ENCODE measurements around the gene RGS2. TPM values are rescaled to one million over a fixed set of nuclear protein-coding genes. Genes with fewer than 3 reads are reported as not detected.

The RGS2 gene
- total RNA-seq, 1 experiment from 2014 or later = 0.50 TPM

DNA sequence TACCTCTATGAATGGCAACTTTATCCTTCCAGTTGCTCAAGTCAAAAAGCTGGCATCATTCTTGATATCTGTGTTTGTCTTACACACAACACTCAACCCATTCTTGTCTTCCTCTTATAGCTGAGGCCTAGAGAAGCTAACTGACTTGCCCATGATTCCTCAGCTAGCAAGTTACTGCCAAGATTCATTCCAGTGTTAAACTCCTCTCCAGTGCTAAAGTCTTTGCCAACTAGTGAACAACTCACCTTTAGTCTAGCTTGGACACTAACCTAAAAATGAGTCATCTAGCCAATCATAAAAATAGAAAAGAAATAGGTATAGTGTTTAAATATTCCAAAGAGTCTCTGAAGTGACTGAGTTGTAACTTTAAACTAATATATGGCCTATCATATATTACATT, 45.6 kb upstream of the RGS2 start:
- Histone ChIP-seq H3K9me3 (ENCODE audit: insufficient read depth, low read depth) (0 out of 2 replicates have a peak, but pooled peaks cover 3% of the 10 kb centered on the region), H3K9me2 (ENCODE audit: insufficient read depth) (no peaks in the 10 kb centered on the region), H3K4me2 (no peak overlapping the region), H3K27me3 (ENCODE audit: insufficient read depth, low read depth) (no peaks in the 10 kb centered on the region), H3K79me2 (ENCODE audit: low read depth) (no peaks in the 10 kb centered on the region), H3K4me1 (replicated peaks; ENCODE audit: insufficient read depth) (peaks cover 6% of the 10 kb centered on the region; the same call in 1 of the 2 replicates), H3K36me3 (ENCODE audit: low read depth) (no peaks in the 10 kb centered on the region), H4K20me1 (ENCODE audit: insufficient read depth) (no peaks in the 10 kb centered on the region), H3K4me3 (no peak overlapping the region), H3F3A (ENCODE audit: insufficient read depth, low read depth) (no peaks in the 10 kb centered on the region), H3K27ac (no peak overlapping the region), H2AFZ (no peak overlapping the region)
- ChIA-PET POLR2A (ENCODE audit: unreplicated experiment) (interaction anchor here (0.6 kb wide), 1 partner anchor 26 kb away, joined by 6 read pairs; no protein-coding TSS in a partner anchor), CTCF (no interaction called here)
- peak in 1 of 2 experiments; percentile 36 for DNase-seq
- intact Hi-C loops (cut with micrococcal nuclease; ENCODE audit: unreplicated experiment) = no loop called here
- no peak for TF ChIP-seq EZH2 (IDR thresholded peaks at IDR 0.05; ENCODE audit: low read depth)
- TF ChIP-seq, protein P1, sequence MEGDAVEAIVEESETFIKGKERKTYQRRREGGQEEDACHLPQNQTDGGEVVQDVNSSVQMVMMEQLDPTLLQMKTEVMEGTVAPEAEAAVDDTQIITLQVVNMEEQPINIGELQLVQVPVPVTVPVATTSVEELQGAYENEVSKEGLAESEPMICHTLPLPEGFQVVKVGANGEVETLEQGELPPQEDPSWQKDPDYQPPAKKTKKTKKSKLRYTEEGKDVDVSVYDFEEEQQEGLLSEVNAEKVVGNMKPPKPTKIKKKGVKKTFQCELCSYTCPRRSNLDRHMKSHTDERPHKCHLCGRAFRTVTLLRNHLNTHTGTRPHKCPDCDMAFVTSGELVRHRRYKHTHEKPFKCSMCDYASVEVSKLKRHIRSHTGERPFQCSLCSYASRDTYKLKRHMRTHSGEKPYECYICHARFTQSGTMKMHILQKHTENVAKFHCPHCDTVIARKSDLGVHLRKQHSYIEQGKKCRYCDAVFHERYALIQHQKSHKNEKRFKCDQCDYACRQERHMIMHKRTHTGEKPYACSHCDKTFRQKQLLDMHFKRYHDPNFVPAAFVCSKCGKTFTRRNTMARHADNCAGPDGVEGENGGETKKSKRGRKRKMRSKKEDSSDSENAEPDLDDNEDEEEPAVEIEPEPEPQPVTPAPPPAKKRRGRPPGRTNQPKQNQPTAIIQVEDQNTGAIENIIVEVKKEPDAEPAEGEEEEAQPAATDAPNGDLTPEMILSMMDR (conservative IDR thresholded peaks at IDR 0.05) = no peak
- BruUV-seq (replicated peaks) = no TSS peak

DNA sequence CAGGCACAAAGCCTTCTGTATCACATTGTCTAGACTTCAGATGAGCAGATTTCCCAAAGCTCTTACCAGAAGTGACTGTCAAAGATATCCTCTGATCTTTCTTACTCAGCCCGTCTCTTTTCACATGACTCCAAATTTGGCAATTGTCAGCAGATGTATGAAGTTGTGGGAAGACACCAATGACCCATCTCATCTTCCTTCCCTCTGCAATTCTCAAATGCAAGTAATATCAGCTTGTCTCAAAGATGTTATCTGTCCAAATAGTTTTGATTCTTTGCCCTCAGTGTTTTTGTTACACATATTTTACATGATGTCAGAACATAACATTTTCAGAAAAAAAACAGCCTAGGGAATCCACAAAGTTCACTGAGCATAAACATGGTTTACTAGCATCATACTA, 45.1 kb upstream of the RGS2 start:
- H3K4me1 ChIP-seq (replicated peaks; ENCODE audit: insufficient read depth) = peaks cover 6% of the 10 kb centered on the region; the same call in 1 of the 2 replicates
- intact Hi-C loops (cut with micrococcal nuclease; ENCODE audit: unreplicated experiment) = no loop called here
- no peak overlapping the region for H3K4me2 ChIP-seq
- BruUV-seq (replicated peaks) = no TSS peak
- CTCF ChIA-PET = no interaction called here
- no peaks in the 10 kb centered on the region for H3K27me3 ChIP-seq (ENCODE audit: insufficient read depth, low read depth)
- no peak for TF ChIP-seq EZH2 (IDR thresholded peaks at IDR 0.05; ENCODE audit: low read depth)
- TF ChIP-seq, protein P1 (conservative IDR thresholded peaks at IDR 0.05) = no peak
- DNase-seq = no peak
- POLR2A ChIA-PET (ENCODE audit: unreplicated experiment) = interaction anchor here (0.6 kb wide), 2 partner anchors 27 to 1557 kb away, joined by 3 to 6 read pairs; no protein-coding TSS in a partner anchor
- no peak overlapping the region for H3K27ac ChIP-seq
- no peaks in the 10 kb centered on the region for H3K9me2 ChIP-seq (ENCODE audit: insufficient read depth)
- no peak overlapping the region for H3K4me3 ChIP-seq
- 0 out of 2 replicates have a peak, but pooled peaks cover 3% of the 10 kb centered on the region for H3K9me3 ChIP-seq (ENCODE audit: insufficient read depth, low read depth)
- H2AFZ ChIP-seq = no peak overlapping the region
- H3K36me3 ChIP-seq (ENCODE audit: low read depth) = no peaks in the 10 kb centered on the region
- no peaks in the 10 kb centered on the region for H4K20me1 ChIP-seq (ENCODE audit: insufficient read depth)
- H3K79me2 ChIP-seq (ENCODE audit: low read depth) = no peaks in the 10 kb centered on the region
- no peaks in the 10 kb centered on the region for H3F3A ChIP-seq (ENCODE audit: insufficient read depth, low read depth)

DNA sequence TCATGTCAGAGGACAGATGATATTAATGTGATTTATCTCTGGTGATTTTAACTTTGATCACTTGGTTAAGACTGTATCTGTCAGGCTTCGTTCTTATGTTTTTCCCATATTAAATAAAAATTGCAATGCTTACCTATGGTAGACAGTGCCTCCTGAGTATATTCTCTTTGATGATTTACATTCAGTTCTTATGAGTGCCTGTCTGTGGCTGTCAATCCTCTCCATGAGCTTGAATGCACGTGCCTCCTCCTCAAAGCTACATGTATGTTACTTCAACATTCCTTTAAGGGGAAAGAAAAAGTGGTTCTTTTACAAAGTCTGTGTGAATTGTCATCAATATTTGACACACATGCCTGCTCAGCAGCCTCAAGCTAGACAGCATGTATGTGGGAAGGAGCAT, 44.2 kb upstream of the RGS2 start:
- Histone ChIP-seq H3K36me3 (ENCODE audit: low read depth) (no peaks in the 10 kb centered on the region), H2AFZ (no peak overlapping the region), H4K20me1 (ENCODE audit: insufficient read depth) (no peaks in the 10 kb centered on the region), H3F3A (ENCODE audit: insufficient read depth, low read depth) (no peaks in the 10 kb centered on the region), H3K27me3 (ENCODE audit: insufficient read depth, low read depth) (no peaks in the 10 kb centered on the region), H3K4me3 (no peak overlapping the region), H3K4me1 (replicated peaks; ENCODE audit: insufficient read depth) (peaks cover 6% of the 10 kb centered on the region; the same call in 1 of the 2 replicates), H3K4me2 (no peak overlapping the region), H3K79me2 (ENCODE audit: low read depth) (no peaks in the 10 kb centered on the region), H3K27ac (no peak overlapping the region), H3K9me2 (ENCODE audit: insufficient read depth) (no peaks in the 10 kb centered on the region; the same call in 1 of the 2 replicates), H3K9me3 (ENCODE audit: insufficient read depth, low read depth) (0 out of 2 replicates have a peak, but pooled peaks cover 3% of the 10 kb centered on the region)
- no TSS peak for BruUV-seq (replicated peaks)
- intact Hi-C loops (cut with micrococcal nuclease; ENCODE audit: unreplicated experiment) = no loop called here
- POLR2A ChIA-PET (ENCODE audit: unreplicated experiment) = no interaction called here
- TF ChIP-seq, protein P1 (conservative IDR thresholded peaks at IDR 0.05) = no peak
- TF ChIP-seq EZH2 (IDR thresholded peaks at IDR 0.05; ENCODE audit: low read depth) = no peak
- no peak for DNase-seq
- CTCF ChIA-PET = no interaction called here
